B cell (primary cell): Measurements from ENCODE around the gene TRABD2A. TPM values are rescaled to one million over a fixed set of nuclear protein-coding genes. Genes with fewer than 3 reads are reported as not detected.

ENCODE experiments used
- ATAC-seq: fragments of 200-7000 bp; cut with Tn5 transposase; one replicate; pipeline ENCODE4 v1.10.0; 2021; ENCODE audit warnings: low read depth, mild to moderate bottlenecking, moderate number of reproducible peaks, moderate library complexity
- CTCF ChIA-PET: fragments of 350-600 bp; sonication (Branson Sonifier 250); formaldehyde crosslinking; loops from one replicate; lab custom pipeline; 2021; ENCODE audit warnings: antibody characterized with exemption, inconsistent platforms; lab: Charles Lee
- POLR2A ChIA-PET: fragments of 350-600 bp; sonication (Branson Sonifier 250); formaldehyde crosslinking; loops from one replicate; lab custom pipeline; 2021; ENCODE audit warnings: antibody characterized with exemption; lab: Charles Lee
- DNase-seq: peaks from one replicate; pipeline ENCODE4 v3.0.0; 2013
- H2AFZ ChIP-seq: 2 replicates; pipeline ENCODE4 v1.6.1; 2012; ENCODE audit warnings: mild to moderate bottlenecking, low read depth, low read length; ENCODE audit not compliant: insufficient read depth, poor library complexity, severe bottlenecking
- H3K27ac ChIP-seq, 2 donors: 1 replicate in 1 of 2; 2 replicates in 1 of 2; pipeline ENCODE4 v1.5.1; 2012 to 2013; ENCODE audit warnings: low read length in 2 of 2, mild to moderate bottlenecking in 2 of 2, moderate library complexity in 1 of 2
- H3K27me3 ChIP-seq, 4 experiments: fragments of 200-600 bp in 1 of 4; sonication (generic) in 1 of 4; replicated peaks in 1 of 4; 1 replicate in 2 of 4; 2 replicates in 2 of 4; pipeline versions ENCODE4 v1.6.1 to v1.7.0; 2013 to 2016; ENCODE audit warnings: low read length in 3 of 4, mild to moderate bottlenecking in 2 of 4, mixed read lengths in 1 of 4, moderate library complexity in 1 of 4; ENCODE audit not compliant: insufficient read depth in 4 of 4, control insufficient read depth in 3 of 4; ENCODE audit errors: control extremely low read depth in 1 of 4
- H3K36me3 ChIP-seq, 2 experiments: replicated peaks in 1 of 2; 1 replicate in 1 of 2; 2 replicates in 1 of 2; pipeline versions ENCODE4 v1.6.1 to v1.7.1; 2013; ENCODE audit warnings: low read length in 1 of 2; ENCODE audit not compliant: insufficient read depth in 2 of 2, control insufficient read depth in 1 of 2; ENCODE audit errors: control extremely low read depth in 1 of 2, extremely low read depth in 1 of 2
- H3K4me1 ChIP-seq, 2 donors: fragments of 200-600 bp in 1 of 2; sonication (generic) in 1 of 2; 1 replicate in 1 of 2; 2 replicates in 1 of 2; pipeline versions ENCODE4 v1.5.1 to v1.6.1; 2013 to 2017; ENCODE audit warnings: low read length in 2 of 2; ENCODE audit not compliant: control insufficient read depth in 2 of 2, insufficient read depth in 2 of 2
- H3K4me2 ChIP-seq: replicated peaks from 2 replicates; pipeline ENCODE3; 2012; ENCODE audit warnings: mild to moderate bottlenecking, low read depth, low read length; ENCODE audit not compliant: poor library complexity, severe bottlenecking
- H3K4me3 ChIP-seq, 5 experiments: fragments of 200-600 bp in 1 of 5; sonication (generic) in 1 of 5; 1 replicate in 3 of 5; 2 replicates in 2 of 5; pipeline versions ENCODE4 v1.5.1 to v1.7.0; 2011 to 2016; ENCODE audit warnings: low read length in 4 of 5, mild to moderate bottlenecking in 4 of 5, low read depth in 2 of 5, control low read depth in 1 of 5, moderate library complexity in 1 of 5; ENCODE audit not compliant: insufficient read depth in 1 of 5; ENCODE audit errors: control extremely low read depth in 1 of 5, extremely low read depth in 1 of 5
- H3K79me2 ChIP-seq: fragments of 200-600 bp; sonication (generic); one replicate; pipeline ENCODE4 v1.6.0; 2016; ENCODE audit warnings: low read length; ENCODE audit not compliant: control insufficient read depth, insufficient read depth
- H3K9ac ChIP-seq: fragments of 200-600 bp; sonication (generic); 2 replicates; pipeline ENCODE4 v1.6.1; 2017; ENCODE audit warnings: mild to moderate bottlenecking, low read length, moderate library complexity
- H3K9me3 ChIP-seq, 3 donors: one replicate each; pipeline versions ENCODE4 v1.6.1 to v1.7.1; 2013; ENCODE audit warnings: low read length in 2 of 3; ENCODE audit not compliant: control insufficient read depth in 2 of 3, insufficient read depth in 1 of 3; ENCODE audit errors: control extremely low read depth in 1 of 3
- H4K20me1 ChIP-seq: 2 replicates; pipeline ENCODE4 v1.6.0; 2012; ENCODE audit warnings: mild to moderate bottlenecking, low read length; ENCODE audit not compliant: insufficient read depth, control insufficient read depth, poor library complexity, severe bottlenecking
- H3K27ac Mint-ChIP-seq: one replicate; pipeline ENCODE4 v1.8.0; 2021; ENCODE audit warnings: mixed read lengths
- H3K27me3 Mint-ChIP-seq: one replicate; pipeline ENCODE4 v1.8.0; 2021; ENCODE audit warnings: mixed read lengths
- H3K4me1 Mint-ChIP-seq: one replicate; pipeline ENCODE4 v1.8.0; 2021; ENCODE audit warnings: mixed read lengths
- H3K4me3 Mint-ChIP-seq: one replicate; pipeline ENCODE4 v1.8.0; 2021; ENCODE audit warnings: mixed read lengths
- H3K9me3 Mint-ChIP-seq: one replicate; pipeline ENCODE4 v1.8.0; 2022; ENCODE audit warnings: mixed read lengths; ENCODE audit not compliant: insufficient read depth
- EZH2 ChIP-seq: IDR thresholded peaks from 2 replicates; pipeline ENCODE4 v1.6.1; 2012; ENCODE audit warnings: borderline replicate concordance, low read depth, mild to moderate bottlenecking, moderate library complexity, low read length; ENCODE audit not compliant: insufficient read depth, poor library complexity, severe bottlenecking
- WGBS: methylation state at CpG from one replicate; pipeline ENCODE4 v1.1.5; 2013; ENCODE audit warnings: missing lambda C conversion rate; ENCODE audit not compliant: insufficient coverage; 5-methylcytosine and 5-hydroxymethylcytosine counted together
- intact Hi-C: fragments of 100-400 bp; cut with micrococcal nuclease; formaldehyde crosslinking; loops from one replicate; pipeline ENCODE4 v1.10.0; 2022
- polyA plus RNA-seq: library from polyadenylated mRNA; depleted of rRNA; stranded (reverse); fragments of >200 nt; gene quantifications from 2 replicates; pipeline ENCODE4 v1.2.3, GENCODE V29; 2012
- total RNA-seq, 2 donors: library from RNA; stranded (reverse); fragments of 120-200 nt in 1 of 2; gene quantifications; 1 replicate in 1 of 2; 2 replicates in 1 of 2; pipeline versions ENCODE4 v1.2.3 to v1.2.4, GENCODE V29; 2013 to 2022
- TF ChIP-seq, protein P1 (sequence below): fragments of 200-600 bp; IDR thresholded peaks from one replicate; pipeline ENCODE4 v1.8.0; 2022; ENCODE audit warnings: antibody characterized with exemption, mild to moderate bottlenecking

TRABD2A gene
- total and polyA plus RNA-seq, 2 donors (not counting 1 experiment from before 2014, with no cell fraction given): 10.1 to 11.3 TPM

DNA sequence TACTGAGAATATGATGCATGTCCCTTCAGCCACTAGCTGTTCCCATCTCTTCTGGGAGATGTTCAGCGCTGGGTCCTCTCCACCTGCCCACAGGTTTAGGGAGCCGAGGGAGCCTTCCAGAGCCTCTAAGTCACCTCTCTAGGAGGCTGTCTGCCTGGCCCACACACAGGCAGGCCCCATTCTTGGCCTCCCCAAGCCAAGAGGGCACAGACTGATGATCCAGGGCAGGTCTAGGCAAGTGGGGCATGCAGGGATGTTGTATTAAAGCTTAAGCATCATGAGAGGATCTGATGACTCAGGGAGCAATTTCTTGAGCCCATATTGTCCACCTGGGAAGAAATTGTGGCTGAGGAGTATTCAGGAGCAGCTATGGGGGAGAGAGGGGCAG lies 44.4 kb upstream of the TRABD2A start:
- Histone ChIP-seq H3K27me3 (no peaks in the 10 kb centered on the region), H3K9me3 (peaks cover 0 to 6% (median 0%) of the 10 kb centered on the region in 3 donors), H3K36me3 (no peaks in the 10 kb centered on the region), H3K4me1 (peaks cover 30 to 54% of the 10 kb centered on the region in 2 donors), H2AFZ (peak overlapping the region; percentile 98), H3K27ac (peak overlapping the region in 1 of 2 donors; percentile 35), H4K20me1 (no peaks in the 10 kb centered on the region), H3K9ac (no peak overlapping the region), H3K4me3 (no peak overlapping the region), H3K4me2 (peak overlapping the region; percentile 90), H3K79me2 (peaks cover 11% of the 10 kb centered on the region)
- H3K27me3 Mint-ChIP-seq: no peaks in the 10 kb centered on the region
- ATAC-seq (no peak), DNase-seq (no peak)
- CTCF ChIA-PET: interaction anchor here (0.6 to 11.3 kb wide), 54 partner anchors 8 to 627 kb away, joined by 3 to 316 read pairs (median 6); partner anchors contain the start of genes KCMF1, SUCLG1, TMSB10 and TRABD2A
- H3K4me3 Mint-ChIP-seq: peak overlapping the region; percentile 96
- peak overlapping the region; percentile 91 for H3K27ac Mint-ChIP-seq
- POLR2A ChIA-PET: interaction anchor here (0.5 to 2.5 kb wide), 10 partner anchors 14 to 636 kb away, joined by 3 to 31 read pairs (median 7); partner anchors contain the start of genes GGCX and TMSB10
- intact Hi-C loops: loop anchor here (1.0 to 5.0 kb wide), 3 partner anchors 20 to 207 kb away; partner anchors contain the start of genes TCF7L1 and TMSB10
- peaks cover 53% of the 10 kb centered on the region for H3K4me1 Mint-ChIP-seq
- TF ChIP-seq, protein P1, sequence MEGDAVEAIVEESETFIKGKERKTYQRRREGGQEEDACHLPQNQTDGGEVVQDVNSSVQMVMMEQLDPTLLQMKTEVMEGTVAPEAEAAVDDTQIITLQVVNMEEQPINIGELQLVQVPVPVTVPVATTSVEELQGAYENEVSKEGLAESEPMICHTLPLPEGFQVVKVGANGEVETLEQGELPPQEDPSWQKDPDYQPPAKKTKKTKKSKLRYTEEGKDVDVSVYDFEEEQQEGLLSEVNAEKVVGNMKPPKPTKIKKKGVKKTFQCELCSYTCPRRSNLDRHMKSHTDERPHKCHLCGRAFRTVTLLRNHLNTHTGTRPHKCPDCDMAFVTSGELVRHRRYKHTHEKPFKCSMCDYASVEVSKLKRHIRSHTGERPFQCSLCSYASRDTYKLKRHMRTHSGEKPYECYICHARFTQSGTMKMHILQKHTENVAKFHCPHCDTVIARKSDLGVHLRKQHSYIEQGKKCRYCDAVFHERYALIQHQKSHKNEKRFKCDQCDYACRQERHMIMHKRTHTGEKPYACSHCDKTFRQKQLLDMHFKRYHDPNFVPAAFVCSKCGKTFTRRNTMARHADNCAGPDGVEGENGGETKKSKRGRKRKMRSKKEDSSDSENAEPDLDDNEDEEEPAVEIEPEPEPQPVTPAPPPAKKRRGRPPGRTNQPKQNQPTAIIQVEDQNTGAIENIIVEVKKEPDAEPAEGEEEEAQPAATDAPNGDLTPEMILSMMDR: no peak
- no peak for TF ChIP-seq EZH2
- H3K9me3 Mint-ChIP-seq: peaks cover 2% of the 10 kb centered on the region
- 100% methylated on average over 2 of the region's 2 CpGs for WGBS
